Panc1 (cell line): Measurements from ENCODE around the gene PDZD4. TPM values are rescaled to one million over a fixed set of nuclear protein-coding genes. Genes with fewer than 3 reads are reported as not detected.

ENCODE experiments used
- ATAC-seq: fragments of 200-7000 bp; cut with Tn5 transposase; 2 replicates; pipeline ENCODE4 v1.9.1; 2020; ENCODE audit warnings: mild to moderate bottlenecking, moderate library complexity
- BruUV-seq: library from RNA; stranded (reverse); fragments of 400-500 nt; replicated peaks from 2 replicates; lab custom pipeline; 2021; lab: Mats Ljungman, UMichigan
- CTCF ChIA-PET: fragments of 300-600 bp; sonication (Branson Sonifier 250); formaldehyde crosslinking; loops from one replicate; lab custom pipeline; 2022; ENCODE audit warnings: antibody characterized with exemption; lab: Charles Lee
- POLR2A ChIA-PET: fragments of 300-600 bp; sonication (Branson Sonifier 250); formaldehyde crosslinking; loops from one replicate; lab custom pipeline; 2022; ENCODE audit warnings: antibody characterized with exemption; lab: Charles Lee
- DNase-seq: peaks from one replicate; pipeline ENCODE4 v3.0.0-alpha.2; 2010; ENCODE audit warnings: low read depth, low spot score
- H3K27ac ChIP-seq: 2 replicates; pipeline ENCODE4 v1.5.1; 2011; ENCODE audit warnings: mild to moderate bottlenecking, low read length, inconsistent platforms
- H3K27me3 ChIP-seq: fragments of 200-500 bp; sonication (Bioruptor generic); 2 replicates; pipeline ENCODE4 v1.6.0; 2014; ENCODE audit warnings: low read length, inconsistent platforms; ENCODE audit not compliant: control insufficient read depth, insufficient read depth
- H3K36me3 ChIP-seq: fragments of 200-500 bp; sonication (Bioruptor generic); 2 replicates; pipeline ENCODE4 v1.5.1; 2014; ENCODE audit warnings: inconsistent platforms, mild to moderate bottlenecking, low read length, moderate library complexity; ENCODE audit not compliant: control insufficient read depth, insufficient read depth
- H3K4me1 ChIP-seq: 2 replicates; pipeline ENCODE4 v1.5.1; 2011; ENCODE audit warnings: inconsistent platforms, mild to moderate bottlenecking, low read length, moderate library complexity; ENCODE audit not compliant: control insufficient read depth, insufficient read depth
- H3K4me3 ChIP-seq, 2 experiments: 2 replicates each; pipeline ENCODE4 v1.5.1; 2011 to 2012; ENCODE audit warnings: low read depth in 2 of 2, low read length in 2 of 2, mild to moderate bottlenecking in 2 of 2, inconsistent platforms in 1 of 2, moderate library complexity in 1 of 2
- H3K9me3 ChIP-seq: fragments of 200-500 bp; sonication (Bioruptor generic); 2 replicates; pipeline ENCODE4 v1.5.1; 2014; ENCODE audit warnings: low read depth, mild to moderate bottlenecking, inconsistent platforms, low read length, moderate library complexity; ENCODE audit not compliant: control insufficient read depth, insufficient read depth
- CTCF ChIP-seq: fragments of 450-650 bp; IDR thresholded peaks from 2 replicates; pipeline ENCODE4 v1.5.1; 2017; ENCODE audit warnings: mild to moderate bottlenecking
- POLR2AphosphoS5 ChIP-seq: IDR thresholded peaks from 2 replicates; pipeline ENCODE4 v1.6.1; 2012; ENCODE audit warnings: mild to moderate bottlenecking, low read depth, low read length, moderate library complexity
- SIN3A ChIP-seq: IDR thresholded peaks from 2 replicates; pipeline ENCODE4 v1.6.1; 2012; ENCODE audit warnings: low read depth, mild to moderate bottlenecking, low read length, moderate library complexity, borderline replicate concordance; ENCODE audit not compliant: insufficient read depth
- TCF7L2 ChIP-seq: IDR thresholded peaks from 2 replicates; pipeline ENCODE4 v1.6.1; 2011; ENCODE audit warnings: mild to moderate bottlenecking, low read depth, low read length, inconsistent platforms
- in situ Hi-C: cut with HindIII; loops from 2 replicates; pipeline ENCODE4 v1.10.0; 2016; ENCODE audit warnings: low sequenced_read_pairs, low pct_unique_long_range_greater_than_20kb
- intact Hi-C: fragments of 100-400 bp; cut with micrococcal nuclease; formaldehyde crosslinking; loops from one replicate; pipeline ENCODE4 v1.10.0; 2022; ENCODE audit not compliant: unreplicated experiment
- total RNA-seq: library from RNA; stranded (reverse); gene quantifications from one replicate; pipeline ENCODE4 v1.2.1, GENCODE V29; 2021; ENCODE audit not compliant: unreplicated experiment
- TF ChIP-seq, protein P1 (sequence below), 2 experiments: IDR thresholded peaks; 2 replicates each; pipeline ENCODE4 v1.6.1; 2011 to 2012; ENCODE audit warnings: low read depth in 2 of 2, control low read depth in 1 of 2, low read length in 1 of 2, mild to moderate bottlenecking in 1 of 2, moderate library complexity in 1 of 2; ENCODE audit not compliant: insufficient read depth in 1 of 2

PDZD4 gene
- total RNA-seq, 1 experiment from 2014 or later: 37.2 TPM

GRCh38 chrX:153845842-153846241 is 15.5 kb upstream of the PDZD4 start:
- POLR2A ChIA-PET: no interaction called here
- Histone ChIP-seq H3K27ac (no peak overlapping the region), H3K4me1 (no peaks in the 10 kb centered on the region), H3K36me3 (no peaks in the 10 kb centered on the region), H3K4me3 (no peak overlapping the region), H3K9me3 (no peaks in the 10 kb centered on the region), H3K27me3 (peaks cover 5% of the 10 kb centered on the region; the same call in 1 of the 2 replicates)
- DNase-seq: no peak
- in situ Hi-C loops (no loop called here), intact Hi-C loops (no loop called here)
- no TSS peak for BruUV-seq
- no peak for TF ChIP-seq SIN3A
- no peak for TF ChIP-seq TCF7L2
- TF ChIP-seq, protein P1, sequence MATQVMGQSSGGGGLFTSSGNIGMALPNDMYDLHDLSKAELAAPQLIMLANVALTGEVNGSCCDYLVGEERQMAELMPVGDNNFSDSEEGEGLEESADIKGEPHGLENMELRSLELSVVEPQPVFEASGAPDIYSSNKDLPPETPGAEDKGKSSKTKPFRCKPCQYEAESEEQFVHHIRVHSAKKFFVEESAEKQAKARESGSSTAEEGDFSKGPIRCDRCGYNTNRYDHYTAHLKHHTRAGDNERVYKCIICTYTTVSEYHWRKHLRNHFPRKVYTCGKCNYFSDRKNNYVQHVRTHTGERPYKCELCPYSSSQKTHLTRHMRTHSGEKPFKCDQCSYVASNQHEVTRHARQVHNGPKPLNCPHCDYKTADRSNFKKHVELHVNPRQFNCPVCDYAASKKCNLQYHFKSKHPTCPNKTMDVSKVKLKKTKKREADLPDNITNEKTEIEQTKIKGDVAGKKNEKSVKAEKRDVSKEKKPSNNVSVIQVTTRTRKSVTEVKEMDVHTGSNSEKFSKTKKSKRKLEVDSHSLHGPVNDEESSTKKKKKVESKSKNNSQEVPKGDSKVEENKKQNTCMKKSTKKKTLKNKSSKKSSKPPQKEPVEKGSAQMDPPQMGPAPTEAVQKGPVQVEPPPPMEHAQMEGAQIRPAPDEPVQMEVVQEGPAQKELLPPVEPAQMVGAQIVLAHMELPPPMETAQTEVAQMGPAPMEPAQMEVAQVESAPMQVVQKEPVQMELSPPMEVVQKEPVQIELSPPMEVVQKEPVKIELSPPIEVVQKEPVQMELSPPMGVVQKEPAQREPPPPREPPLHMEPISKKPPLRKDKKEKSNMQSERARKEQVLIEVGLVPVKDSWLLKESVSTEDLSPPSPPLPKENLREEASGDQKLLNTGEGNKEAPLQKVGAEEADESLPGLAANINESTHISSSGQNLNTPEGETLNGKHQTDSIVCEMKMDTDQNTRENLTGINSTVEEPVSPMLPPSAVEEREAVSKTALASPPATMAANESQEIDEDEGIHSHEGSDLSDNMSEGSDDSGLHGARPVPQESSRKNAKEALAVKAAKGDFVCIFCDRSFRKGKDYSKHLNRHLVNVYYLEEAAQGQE (IDR thresholded peaks at IDR 0.05; ENCODE audit: insufficient read depth in 1 of 2, low read depth in 2 of 2, low read length in 1 of 2): no peak
- no peak for TF ChIP-seq POLR2AphosphoS5
- TF ChIP-seq CTCF: no peak
- no peak for ATAC-seq
- CTCF ChIA-PET: interaction anchor here (0.6 kb wide), 1 partner anchor 8 kb away, joined by 3 read pairs; no protein-coding TSS in a partner anchor

GRCh38 chrX:153845195-153845594 is 14.9 kb upstream of the PDZD4 start:
- POLR2A ChIA-PET: no interaction called here
- CTCF ChIA-PET: no interaction called here
- DNase-seq (no peak), ATAC-seq (no peak)
- H3K36me3 ChIP-seq: no peaks in the 10 kb centered on the region
- no peak overlapping the region for H3K4me3 ChIP-seq
- TF ChIP-seq TCF7L2 (no peak), SIN3A (no peak), POLR2AphosphoS5 (no peak), CTCF (no peak)
- TF ChIP-seq, protein P1 (IDR thresholded peaks at IDR 0.05; ENCODE audit: insufficient read depth in 1 of 2, low read depth in 2 of 2, low read length in 1 of 2): no peak
- H3K27me3 ChIP-seq: peaks cover 5% of the 10 kb centered on the region; the same call in 1 of the 2 replicates
- intact Hi-C loops: no loop called here
- no peaks in the 10 kb centered on the region for H3K4me1 ChIP-seq
- BruUV-seq: no TSS peak
- no peaks in the 10 kb centered on the region for H3K9me3 ChIP-seq
- in situ Hi-C loops: no loop called here
- H3K27ac ChIP-seq: no peak overlapping the region
